Measurements from ENCODE around the gene ST3GAL5.
"Not testable (repeated sequence)": the region's sequence is repeated elsewhere in the genome, so short reads cannot be mapped to it uniquely, and the experiment has no call there.

Gene ST3GAL5

GRCh38 chr2:85935170-85935745, 46.5 kb upstream of the ST3GAL5 start:
- H3K36me3 ChIP-seq (ENCODE audit: control insufficient read depth, insufficient read depth, low read length), result no peaks in the 10 kb centered on the region
- TF ChIP-seq CTCF (IDR thresholded peaks at IDR 0.05; ENCODE audit: insufficient read depth, low read length, poor library complexity, severe bottlenecking), result no peak
- DNase-seq (ENCODE audit: extremely low read depth, insufficient read length), result no peak
- no peaks in the 10 kb centered on the region; the same call in 1 of the 2 replicates for H3K27me3 ChIP-seq (replicated peaks; ENCODE audit: control insufficient read depth, insufficient read depth, low read length)
- no peak overlapping the region for H3K4me3 ChIP-seq (replicated peaks; ENCODE audit: low read depth, low read length)

- no peak for TF ChIP-seq CTCF (IDR thresholded peaks at IDR 0.05; ENCODE audit: insufficient read depth, low read length, poor library complexity, severe bottlenecking)
- H3K4me3 ChIP-seq (replicated peaks; ENCODE audit: low read depth, low read length), result no peak overlapping the region
- no peaks in the 10 kb centered on the region for H3K36me3 ChIP-seq (ENCODE audit: control insufficient read depth, insufficient read depth, low read length)
- no peak for DNase-seq (ENCODE audit: extremely low read depth, insufficient read length)
- no peaks in the 10 kb centered on the region; the same call in 1 of the 2 replicates for H3K27me3 ChIP-seq (replicated peaks; ENCODE audit: control insufficient read depth, insufficient read depth, low read length)
Observed at GRCh38 chr2:85933753-85934594, 45.2 kb upstream of the ST3GAL5 start.

- DNase-seq (ENCODE audit: extremely low read depth, insufficient read length); H3K36me3 ChIP-seq (ENCODE audit: control insufficient read depth, insufficient read depth, low read length); H3K4me3 ChIP-seq (replicated peaks; ENCODE audit: low read depth, low read length); H3K27me3 ChIP-seq (replicated peaks; ENCODE audit: control insufficient read depth, insufficient read depth, low read length): not testable (repeated sequence)
Observed at GRCh38 chr2:85931151-85931550, 42.4 kb upstream of the ST3GAL5 start.

- no peak for DNase-seq (ENCODE audit: extremely low read depth, insufficient read length)
- no peaks in the 10 kb centered on the region for H3K36me3 ChIP-seq (ENCODE audit: control insufficient read depth, insufficient read depth, low read length)
Observed at GRCh38 chr2:85930129-85931124, 41.6 kb upstream of the ST3GAL5 start.

GRCh38 chr2:85929096-85930050, 40.6 kb upstream of the ST3GAL5 start:
- Histone ChIP-seq H3K27me3 (replicated peaks; ENCODE audit: control insufficient read depth, insufficient read depth, low read length) (no peaks in the 10 kb centered on the region), H3K36me3 (ENCODE audit: control insufficient read depth, insufficient read depth, low read length) (no peaks in the 10 kb centered on the region)
- no peak for DNase-seq (ENCODE audit: extremely low read depth, insufficient read length)

More at GRCh38 chr2:85930129-85931124, 41.6 kb upstream of the ST3GAL5 start:
- no peak overlapping the region for H3K4me3 ChIP-seq (replicated peaks; ENCODE audit: low read depth, low read length)
- H3K27me3 ChIP-seq (replicated peaks; ENCODE audit: control insufficient read depth, insufficient read depth, low read length), result no peaks in the 10 kb centered on the region
- no peak for TF ChIP-seq CTCF (IDR thresholded peaks at IDR 0.05; ENCODE audit: insufficient read depth, low read length, poor library complexity, severe bottlenecking)

More at GRCh38 chr2:85929096-85930050, 40.6 kb upstream of the ST3GAL5 start:
- TF ChIP-seq CTCF (IDR thresholded peaks at IDR 0.05; ENCODE audit: insufficient read depth, low read length, poor library complexity, severe bottlenecking), result no peak
- H3K4me3 ChIP-seq (replicated peaks; ENCODE audit: low read depth, low read length), result no peak overlapping the region

Measured in GM06990 (cell line).